Lung (tissue), 12 donors: ENCODE results near the gene PPA2. TPM values are rescaled to one million over a fixed set of nuclear protein-coding genes. Genes with fewer than 3 reads are reported as not detected.
"Not testable (repeated sequence)": the region's sequence is repeated elsewhere in the genome, so short reads cannot be mapped to it uniquely, and the experiment has no call there.

Experiments
- ATAC-seq: fragments of 200-7000 bp; cut with Tn5 transposase; one replicate; pipeline ENCODE4 v1.9.1; 2020; ENCODE audit warnings: moderate number of reproducible peaks; ENCODE audit not compliant: insufficient read depth, low FRiP score
- DNase-seq, 3 donors: peaks; one replicate each; pipeline ENCODE4 v3.0.0-alpha.2; 2013 to 2017
- H3K27ac ChIP-seq, 2 donors: one replicate each; pipeline ENCODE4 v1.5.1; 2013; ENCODE audit warnings: mild to moderate bottlenecking in 2 of 2, moderate library complexity in 2 of 2, control low read depth in 1 of 2, inconsistent platforms in 1 of 2, low read depth in 1 of 2, low read length in 1 of 2
- H3K27me3 ChIP-seq, 3 donors: one replicate each; pipeline ENCODE4 v1.5.1; 2013; ENCODE audit warnings: low read length in 2 of 3; ENCODE audit not compliant: control insufficient read depth in 3 of 3, insufficient read depth in 3 of 3
- H3K36me3 ChIP-seq, 4 donors: one replicate each; pipeline ENCODE4 v1.5.1; 2013; ENCODE audit warnings: low read length in 4 of 4, mild to moderate bottlenecking in 1 of 4, moderate library complexity in 1 of 4; ENCODE audit not compliant: control insufficient read depth in 4 of 4, insufficient read depth in 4 of 4
- H3K4me1 ChIP-seq, 5 donors: one replicate each; pipeline ENCODE4 v1.5.1; 2013; ENCODE audit warnings: low read length in 5 of 5, mild to moderate bottlenecking in 2 of 5, moderate library complexity in 1 of 5; ENCODE audit not compliant: control insufficient read depth in 5 of 5, insufficient read depth in 5 of 5
- H3K4me3 ChIP-seq: one replicate; pipeline ENCODE4 v1.5.1; 2013; ENCODE audit warnings: mild to moderate bottlenecking, control low read depth, moderate library complexity
- H3K9ac ChIP-seq, 2 donors: one replicate each; pipeline ENCODE4 v1.5.1; 2013; ENCODE audit warnings: low read length in 2 of 2, control low read depth in 1 of 2; ENCODE audit not compliant: insufficient read depth in 1 of 2
- H3K9me3 ChIP-seq, 4 donors: one replicate each; pipeline ENCODE4 v1.5.1; 2013; ENCODE audit warnings: low read length in 3 of 4, mild to moderate bottlenecking in 1 of 4, moderate library complexity in 1 of 4; ENCODE audit not compliant: control insufficient read depth in 4 of 4, insufficient read depth in 3 of 4
- CTCF ChIP-seq: IDR thresholded peaks from 2 replicates; pipeline ENCODE4 v1.5.1; 2012; ENCODE audit warnings: mild to moderate bottlenecking; ENCODE audit errors: control extremely low read depth, extremely low read depth
- WGBS, 2 donors: extraction: QIAGEN DNeasy Blood & Tissue Kit; methylation state at CpG; one replicate each; pipeline ENCODE4 v1.1.7; 2013; 5-methylcytosine and 5-hydroxymethylcytosine counted together
- polyA plus RNA-seq, 2 donors: library from polyadenylated mRNA; stranded (reverse); fragments of 200-250 nt; gene quantifications; one replicate each; pipeline ENCODE4 v1.2.1, GENCODE V29; 2013
- total RNA-seq, 2 donors: library from RNA; depleted of rRNA in 1 of 2; stranded (reverse); fragments of >200 nt in 1 of 2; gene quantifications; one replicate each; pipeline ENCODE4 v1.2.1, GENCODE V29; 2014 to 2021
- donor health status: control.
- donor health status: control.
- donor health status: Bipolar disorder and iron deficiency.
- donor health status: healthy.
- donor health status: DM: yes; HTN: yes; CAD: no.

The PPA2 gene
- total and polyA plus RNA-seq, 4 donors: 70.0 to 114 (median 77.1) TPM

DNA sequence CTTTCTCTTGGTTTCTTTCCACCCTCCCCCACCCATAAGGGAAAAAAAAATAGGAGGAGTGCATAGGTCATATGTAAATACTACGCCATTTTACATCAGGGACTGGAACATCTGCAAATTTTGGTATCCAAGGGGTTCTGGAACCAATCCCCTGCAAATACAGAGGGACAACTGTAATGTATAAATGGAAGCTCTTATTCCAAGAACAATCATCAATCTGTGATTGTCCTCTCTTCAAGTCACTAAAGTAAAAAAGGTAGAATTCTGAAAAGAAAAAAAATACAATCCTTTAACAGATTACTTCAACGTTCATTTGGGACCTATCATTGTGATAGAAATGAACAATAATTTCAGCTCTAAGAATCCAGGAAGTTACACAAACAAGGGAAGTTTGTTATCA is 13.6 kb downstream of the PPA2 start:
- ATAC-seq (no peak), DNase-seq (no peak)
- Histone ChIP-seq H3K4me1 (peaks cover 0 to 14% (median 0%) of the 10 kb centered on the region in 5 donors), H3K9me3 (no peaks in the 10 kb centered on the region), H3K27me3 (no peaks in the 10 kb centered on the region), H3K36me3 (peaks cover 0 to 5% (median 2%) of the 10 kb centered on the region in 4 donors), H3K9ac (no peak overlapping the region), H3K27ac (no peak overlapping the region), H3K4me3 (no peak overlapping the region)
- 53 to 57% methylated on average over 2 of the region's 2 CpGs for WGBS, 2 donors
- TF ChIP-seq CTCF: no peak

- H3K4me1 ChIP-seq: peaks cover 0 to 18% (median 0%) of the 10 kb centered on the region in 5 donors
- ATAC-seq, H3K4me3 ChIP-seq, DNase-seq, H3K9ac ChIP-seq, H3K36me3 ChIP-seq, H3K9me3 ChIP-seq, H3K27me3 ChIP-seq, H3K27ac ChIP-seq: not testable (repeated sequence)
- 84 to 87% methylated on average over 11 of the region's 11 CpGs for WGBS, 2 donors
Observed at GRCh38 chr4:105458541-105458940, 15.3 kb downstream of the PPA2 start.

DNA sequence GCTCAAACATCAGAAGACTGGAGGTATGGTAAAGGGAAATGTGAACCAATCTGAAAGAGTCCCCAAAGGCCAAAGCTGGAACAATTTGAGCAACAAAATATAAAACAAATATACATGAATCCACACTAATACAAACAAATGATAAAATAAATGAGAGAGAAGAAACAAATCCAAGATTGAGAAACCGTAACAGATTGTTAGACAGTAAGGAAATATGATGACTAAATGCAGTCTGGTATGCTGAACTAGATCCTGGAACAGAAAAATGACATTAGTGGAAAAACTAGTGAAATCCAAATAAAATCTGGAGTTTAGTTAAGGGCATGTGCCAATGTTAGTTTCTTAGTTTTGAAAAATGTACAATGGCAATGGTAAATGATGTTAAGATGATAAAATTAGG is 15.9 kb downstream of the PPA2 start:
- Histone ChIP-seq H3K9me3 (no peaks in the 10 kb centered on the region), H3K4me3 (no peak overlapping the region), H3K27me3 (no peaks in the 10 kb centered on the region), H3K27ac (no peak overlapping the region), H3K9ac (no peak overlapping the region), H3K36me3 (peaks cover 0 to 7% (median under 1%) of the 10 kb centered on the region in 4 donors), H3K4me1 (peaks cover 0 to 18% (median 0%) of the 10 kb centered on the region in 5 donors)
- no peak for TF ChIP-seq CTCF
- ATAC-seq (no peak), DNase-seq (no peak)
- WGBS, 2 donors: 84 to 88% methylated on average over 1 of the region's 1 CpG

DNA sequence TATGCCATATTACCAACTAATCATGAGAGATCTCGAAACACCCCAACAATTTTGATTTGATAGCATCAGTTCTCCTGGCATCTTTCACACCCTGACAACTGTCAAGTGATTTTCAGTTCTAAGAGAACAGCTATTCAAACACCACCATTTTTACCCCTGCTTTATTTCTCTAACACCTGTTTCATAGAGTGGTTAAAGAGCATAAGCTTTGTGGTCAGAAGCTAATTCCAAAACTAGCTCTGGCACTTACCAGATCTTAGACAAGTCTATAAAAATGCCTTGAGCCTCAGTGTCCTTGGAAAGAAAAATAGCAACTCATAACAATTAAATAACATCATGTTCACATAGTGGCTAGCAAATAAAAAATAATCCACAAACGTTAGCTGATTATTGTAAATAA is 17.9 kb downstream of the PPA2 start:
- ATAC-seq (no peak), DNase-seq (no peak)
- peaks cover 3 to 9% (median 6%) of the 10 kb centered on the region in 4 donors for H3K36me3 ChIP-seq
- H3K9me3 ChIP-seq: no peaks in the 10 kb centered on the region
- no peak overlapping the region for H3K4me3 ChIP-seq
- no peak overlapping the region for H3K9ac ChIP-seq
- no peak overlapping the region for H3K27ac ChIP-seq
- H3K27me3 ChIP-seq: no peaks in the 10 kb centered on the region
- TF ChIP-seq CTCF: no peak
- 83 to 85% methylated on average over 2 of the region's 2 CpGs for WGBS, 2 donors
- H3K4me1 ChIP-seq: peaks cover 0 to 13% (median 0%) of the 10 kb centered on the region in 5 donors
